Fibroblast of mammary gland (primary cell): ENCODE data around the gene ACAD11.

Experiments
- DNase-seq: peaks from one replicate; pipeline ENCODE4 v3.0.0-alpha.2; 2010; ENCODE audit warnings: low read depth
- H3K4me3 ChIP-seq: 2 replicates; pipeline ENCODE4 v1.5.1; 2011; ENCODE audit warnings: low read depth, mild to moderate bottlenecking, low read length, moderate library complexity; ENCODE audit not compliant: control insufficient read depth
- TF ChIP-seq, protein P1 (sequence below): conservative IDR thresholded peaks from 2 replicates; pipeline ENCODE4 v1.5.1; 2011; ENCODE audit warnings: low read depth, low read length, inconsistent platforms; ENCODE audit not compliant: control insufficient read depth, insufficient read depth

ACAD11 gene

DNA sequence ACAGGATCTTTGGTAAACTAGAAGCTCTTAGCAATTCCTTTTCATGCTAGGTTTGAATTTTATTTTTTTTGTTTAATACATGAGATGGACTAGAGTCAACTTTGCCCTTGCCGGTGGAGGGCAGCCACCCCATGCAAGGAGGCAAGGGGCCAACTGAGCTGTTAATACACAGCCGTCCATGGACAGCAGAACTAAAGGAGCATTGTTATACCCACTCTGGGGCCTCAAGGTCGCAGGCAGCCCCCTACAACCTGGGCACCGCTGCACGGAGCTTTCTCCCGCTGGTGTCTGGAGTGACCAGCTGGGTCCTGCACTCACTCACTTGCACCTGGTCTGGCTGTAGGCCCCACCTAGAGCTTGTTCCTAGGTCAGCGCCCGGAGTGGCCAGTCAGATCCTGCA lies 110.4 kb downstream of the ACAD11 start:
- H3K4me3 ChIP-seq = no peak overlapping the region
- TF ChIP-seq, protein P1, sequence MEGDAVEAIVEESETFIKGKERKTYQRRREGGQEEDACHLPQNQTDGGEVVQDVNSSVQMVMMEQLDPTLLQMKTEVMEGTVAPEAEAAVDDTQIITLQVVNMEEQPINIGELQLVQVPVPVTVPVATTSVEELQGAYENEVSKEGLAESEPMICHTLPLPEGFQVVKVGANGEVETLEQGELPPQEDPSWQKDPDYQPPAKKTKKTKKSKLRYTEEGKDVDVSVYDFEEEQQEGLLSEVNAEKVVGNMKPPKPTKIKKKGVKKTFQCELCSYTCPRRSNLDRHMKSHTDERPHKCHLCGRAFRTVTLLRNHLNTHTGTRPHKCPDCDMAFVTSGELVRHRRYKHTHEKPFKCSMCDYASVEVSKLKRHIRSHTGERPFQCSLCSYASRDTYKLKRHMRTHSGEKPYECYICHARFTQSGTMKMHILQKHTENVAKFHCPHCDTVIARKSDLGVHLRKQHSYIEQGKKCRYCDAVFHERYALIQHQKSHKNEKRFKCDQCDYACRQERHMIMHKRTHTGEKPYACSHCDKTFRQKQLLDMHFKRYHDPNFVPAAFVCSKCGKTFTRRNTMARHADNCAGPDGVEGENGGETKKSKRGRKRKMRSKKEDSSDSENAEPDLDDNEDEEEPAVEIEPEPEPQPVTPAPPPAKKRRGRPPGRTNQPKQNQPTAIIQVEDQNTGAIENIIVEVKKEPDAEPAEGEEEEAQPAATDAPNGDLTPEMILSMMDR = no peak
- DNase-seq = no peak

DNA sequence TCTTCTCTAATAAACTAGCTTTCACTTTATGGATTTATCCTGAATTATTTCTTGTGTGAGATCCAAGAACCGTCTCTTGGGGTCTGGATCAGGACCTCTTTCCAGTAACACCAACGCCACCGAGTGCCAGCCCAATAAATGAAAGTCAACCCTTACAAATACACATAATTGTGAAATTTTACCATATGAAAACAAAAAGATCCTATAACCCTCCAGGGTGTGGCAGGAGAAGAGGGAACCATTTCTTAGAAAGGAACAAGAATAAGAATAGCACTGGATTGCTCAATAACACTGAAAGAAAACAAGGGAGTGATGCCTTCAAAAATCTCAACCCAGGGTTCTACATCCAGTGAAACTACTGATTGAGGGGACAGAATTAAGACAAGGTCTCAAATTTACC lies 114.1 kb downstream of the ACAD11 start:
- TF ChIP-seq, protein P1 = no peak
- peak; percentile 22 for DNase-seq
- H3K4me3 ChIP-seq = no peak overlapping the region

DNA sequence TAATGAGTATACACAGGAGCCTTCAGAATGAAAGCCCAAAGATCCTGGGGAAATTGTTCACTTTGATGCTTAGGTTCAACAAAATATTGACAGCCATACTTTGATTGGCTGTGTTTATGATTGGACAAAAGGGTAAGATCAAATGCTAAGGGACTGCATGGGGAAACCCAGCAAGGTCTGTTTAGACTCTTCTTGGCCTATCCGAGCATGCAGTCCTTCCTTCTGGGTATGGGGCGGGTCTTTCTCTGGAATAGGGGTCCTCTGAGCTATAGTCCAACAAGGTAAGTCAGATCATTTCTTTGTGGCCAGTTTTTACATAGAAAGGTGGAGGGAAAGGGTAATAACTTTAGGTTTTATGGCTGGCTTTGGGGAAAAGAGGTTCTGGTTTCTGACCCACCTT lies 115.5 kb downstream of the ACAD11 start:
- no peak for DNase-seq
- H3K4me3 ChIP-seq = no peak overlapping the region
- TF ChIP-seq, protein P1 = no peak

DNA sequence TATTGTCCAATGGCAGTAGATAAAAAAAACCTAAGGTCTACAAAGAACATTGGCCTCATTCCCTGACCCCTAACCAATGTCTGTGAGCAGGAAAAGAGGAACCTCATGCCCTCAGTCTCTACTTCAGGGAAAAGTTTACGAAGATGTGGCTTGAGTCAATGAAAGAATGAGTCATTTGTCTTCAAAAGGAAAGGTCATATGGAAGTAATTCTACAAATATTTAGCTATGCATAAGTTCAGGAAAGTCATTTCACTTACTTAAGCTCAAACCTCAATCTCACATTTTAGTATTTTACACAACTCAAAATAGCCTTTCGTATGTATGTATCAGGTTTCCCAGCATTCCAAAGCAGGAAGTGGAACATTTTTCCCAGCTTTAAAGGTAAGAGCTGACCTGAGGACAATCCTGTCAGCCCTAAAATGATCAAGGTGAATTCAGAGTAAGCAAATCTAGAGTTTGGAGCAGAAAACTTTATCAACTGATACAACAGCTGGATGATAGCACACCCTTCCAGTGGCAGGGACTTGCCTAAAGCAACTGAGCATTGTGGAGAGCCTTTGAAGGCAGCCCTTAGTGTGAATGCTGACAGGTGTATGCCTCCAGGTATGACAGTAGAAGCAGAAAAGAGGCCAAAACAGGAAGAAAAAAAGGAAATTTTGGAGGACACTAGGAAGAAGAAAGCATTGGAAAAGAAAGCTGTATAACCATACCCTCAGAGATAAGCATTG lies 116.4 kb downstream of the ACAD11 start:
- H3K4me3 ChIP-seq = no peak overlapping the region
- TF ChIP-seq, protein P1 = no peak
- peak; percentile 97 for DNase-seq

DNA sequence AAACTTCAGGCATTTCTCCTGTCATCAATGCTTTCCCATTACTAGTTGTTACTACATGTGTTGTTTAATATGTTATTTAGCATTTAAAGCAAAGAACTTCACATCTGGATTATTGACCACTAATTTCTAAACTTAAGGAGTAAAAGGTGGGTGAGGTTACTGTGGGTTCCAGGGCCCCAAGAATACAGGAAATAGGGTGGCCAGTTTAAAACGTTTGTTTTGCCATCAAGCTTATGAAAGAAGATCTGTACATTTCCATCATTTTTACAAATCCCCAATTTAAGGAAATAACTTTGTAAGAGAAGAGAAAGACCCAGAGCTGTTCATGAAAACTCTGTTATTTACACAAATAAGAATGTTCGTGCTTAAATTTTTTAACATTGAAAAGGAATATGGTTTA lies 117.0 kb downstream of the ACAD11 start:
- H3K4me3 ChIP-seq = no peak overlapping the region
- no peak for DNase-seq
- TF ChIP-seq, protein P1 = no peak

DNA sequence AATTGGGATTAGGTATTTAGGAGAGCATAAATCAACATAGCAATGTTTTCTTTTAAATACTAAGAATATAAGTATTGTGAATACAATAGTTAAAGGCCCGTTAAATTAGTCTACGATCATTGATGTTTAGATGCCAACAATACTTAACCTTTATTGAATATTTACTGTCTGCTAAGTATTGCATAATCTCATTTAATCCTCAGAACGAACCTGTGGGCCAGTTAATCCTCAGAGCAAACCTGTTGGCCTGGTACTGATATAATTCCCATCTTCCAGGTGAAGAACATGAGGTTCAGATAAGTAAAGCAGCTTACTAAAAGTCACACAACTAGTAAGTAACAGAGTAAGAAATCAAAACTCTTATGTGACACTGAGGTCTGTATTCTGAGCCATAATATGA lies 119.9 kb downstream of the ACAD11 start:
- no peak overlapping the region for H3K4me3 ChIP-seq
- TF ChIP-seq, protein P1 = no peak
- DNase-seq = no peak
